AG10803 (cell line): ENCODE measurements around the gene AHRR.
"Not testable (repeated sequence)": the region's sequence is repeated elsewhere in the genome, so short reads cannot be mapped to it uniquely, and the experiment has no call there.

ENCODE experiments used
- DNase-seq: peaks from one replicate; pipeline ENCODE4 v3.0.0; 2010; ENCODE audit warnings: low read depth
- H3K4me3 ChIP-seq: 2 replicates; pipeline ENCODE4 v1.5.1; 2011; ENCODE audit warnings: mild to moderate bottlenecking, low read length, control low read depth
- TF ChIP-seq, protein P1 (sequence below): conservative IDR thresholded peaks from 2 replicates; pipeline ENCODE4 v1.5.1; 2011; ENCODE audit warnings: mild to moderate bottlenecking, low read length, control low read depth, inconsistent platforms

The AHRR gene

DNA sequence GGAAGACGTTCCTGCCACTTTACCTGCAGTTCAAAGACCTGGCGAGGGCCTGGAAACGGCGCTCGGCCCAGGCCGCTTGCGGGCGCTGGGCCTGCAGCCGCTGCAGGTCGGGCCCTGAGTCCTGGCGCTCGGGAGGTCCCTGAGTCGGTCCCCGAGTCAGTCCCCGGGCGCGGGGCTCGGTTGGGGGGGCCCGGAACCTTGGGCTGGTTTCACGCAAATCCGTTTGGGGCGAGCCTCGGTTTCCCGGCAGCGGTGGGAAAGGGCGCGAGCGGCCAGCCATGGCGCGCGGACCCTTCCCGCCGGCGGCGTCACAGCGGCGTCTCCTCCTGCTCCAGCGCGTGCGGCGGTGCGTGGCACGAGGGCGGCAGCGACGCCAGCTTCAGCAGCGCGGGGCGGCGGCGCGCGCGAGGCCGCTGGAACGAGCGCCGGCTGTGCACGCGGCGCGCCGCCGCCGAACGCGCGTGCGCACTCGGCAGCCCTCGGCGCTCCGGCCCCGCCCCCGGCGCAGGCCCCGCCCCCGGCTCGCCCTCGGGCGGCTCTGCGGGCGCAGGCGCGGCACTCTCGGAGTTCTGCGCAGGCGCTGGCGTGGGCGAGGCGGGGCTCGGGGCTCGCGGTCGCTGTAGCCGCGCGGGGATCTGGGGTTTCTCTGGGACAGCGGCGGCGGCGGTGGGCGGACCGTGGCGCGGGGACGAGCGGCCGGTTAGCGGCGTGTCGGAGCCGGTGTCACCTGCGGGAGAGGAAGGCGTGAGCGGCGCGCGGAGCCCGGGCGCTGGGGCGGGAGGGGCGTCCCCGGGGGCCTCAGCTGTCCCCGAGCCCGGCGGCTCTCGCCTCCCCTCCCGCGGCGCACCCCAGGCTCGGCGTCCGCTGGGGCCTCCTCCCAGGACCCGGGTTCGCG is 151.4 kb downstream of the AHRR start:
- peak; percentile 77 for DNase-seq
- H3K4me3 ChIP-seq: peak overlapping the region; percentile 73
- TF ChIP-seq, protein P1, sequence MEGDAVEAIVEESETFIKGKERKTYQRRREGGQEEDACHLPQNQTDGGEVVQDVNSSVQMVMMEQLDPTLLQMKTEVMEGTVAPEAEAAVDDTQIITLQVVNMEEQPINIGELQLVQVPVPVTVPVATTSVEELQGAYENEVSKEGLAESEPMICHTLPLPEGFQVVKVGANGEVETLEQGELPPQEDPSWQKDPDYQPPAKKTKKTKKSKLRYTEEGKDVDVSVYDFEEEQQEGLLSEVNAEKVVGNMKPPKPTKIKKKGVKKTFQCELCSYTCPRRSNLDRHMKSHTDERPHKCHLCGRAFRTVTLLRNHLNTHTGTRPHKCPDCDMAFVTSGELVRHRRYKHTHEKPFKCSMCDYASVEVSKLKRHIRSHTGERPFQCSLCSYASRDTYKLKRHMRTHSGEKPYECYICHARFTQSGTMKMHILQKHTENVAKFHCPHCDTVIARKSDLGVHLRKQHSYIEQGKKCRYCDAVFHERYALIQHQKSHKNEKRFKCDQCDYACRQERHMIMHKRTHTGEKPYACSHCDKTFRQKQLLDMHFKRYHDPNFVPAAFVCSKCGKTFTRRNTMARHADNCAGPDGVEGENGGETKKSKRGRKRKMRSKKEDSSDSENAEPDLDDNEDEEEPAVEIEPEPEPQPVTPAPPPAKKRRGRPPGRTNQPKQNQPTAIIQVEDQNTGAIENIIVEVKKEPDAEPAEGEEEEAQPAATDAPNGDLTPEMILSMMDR: no peak

DNA sequence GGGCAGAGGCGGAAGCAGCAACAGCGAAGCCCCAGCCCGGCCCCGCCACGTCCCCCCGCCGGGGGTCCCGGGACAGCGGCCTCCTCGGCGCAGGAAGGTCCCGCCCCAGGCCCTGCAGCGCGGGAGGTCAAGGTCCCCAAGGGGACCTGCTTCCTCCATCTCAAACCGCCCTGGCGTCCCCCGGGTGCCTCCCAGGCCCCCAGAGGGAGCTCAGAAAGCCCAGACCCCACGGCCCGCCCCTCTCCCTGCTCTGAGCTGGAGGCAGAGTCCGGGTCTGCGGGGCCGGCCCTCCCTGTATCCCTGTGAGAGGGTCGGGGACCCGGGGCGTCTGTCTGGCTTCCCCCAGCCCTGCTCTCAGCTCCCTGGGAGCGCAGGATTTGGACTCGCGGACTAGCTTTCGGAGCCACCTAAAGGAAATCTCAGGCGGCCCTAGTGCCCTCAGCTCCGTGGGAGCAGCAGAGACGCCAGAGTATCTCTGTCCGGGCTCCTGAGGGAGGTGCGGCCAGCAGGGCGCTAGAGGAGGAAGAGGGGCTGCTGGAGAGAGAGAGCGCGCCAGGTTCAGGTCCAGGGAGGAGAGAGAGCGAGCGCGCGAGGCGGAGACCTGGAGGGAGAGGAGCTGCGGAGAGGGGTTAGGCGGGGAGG is 152.2 kb downstream of the AHRR start:
- TF ChIP-seq, protein P1: no peak
- peak; percentile 25 for DNase-seq
- H3K4me3 ChIP-seq: peak overlapping the region; percentile 70

GRCh38 chr5:474232-474839 is 152.8 kb downstream of the AHRR start:
- not testable (repeated sequence) for DNase-seq
- H3K4me3 ChIP-seq: peak overlapping the region; percentile 70

GRCh38 chr5:474840-475661 is 153.5 kb downstream of the AHRR start:
- peak; percentile 9 for DNase-seq
- TF ChIP-seq, protein P1: no peak
- H3K4me3 ChIP-seq: peak overlapping the region; percentile 45

DNA sequence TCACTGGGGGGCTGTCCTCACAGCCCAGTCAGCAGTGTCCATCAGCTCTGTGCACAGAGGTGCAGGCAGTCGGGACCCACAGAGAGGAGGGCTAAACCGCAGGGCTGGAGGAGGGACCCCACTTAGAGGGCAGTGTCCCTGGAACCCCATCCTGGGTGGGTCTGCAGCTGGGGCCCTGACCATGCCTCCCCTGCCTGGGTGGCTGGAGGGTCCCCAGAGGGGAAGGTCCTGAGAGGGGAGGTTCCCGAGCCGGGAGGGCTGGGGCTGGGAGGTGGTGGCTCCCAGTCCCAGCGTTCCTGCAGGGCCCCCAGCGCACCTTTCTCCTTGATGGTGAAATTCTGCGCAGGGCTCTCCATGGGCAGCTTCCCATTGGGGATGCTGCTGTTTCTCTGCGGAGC is 154.2 kb downstream of the AHRR start:
- no peak overlapping the region for H3K4me3 ChIP-seq
- DNase-seq: no peak
- TF ChIP-seq, protein P1: no peak

- TF ChIP-seq, protein P1: no peak
- no peak overlapping the region for H3K4me3 ChIP-seq
Observed at GRCh38 chr5:476102-476813, 154.7 kb downstream of the AHRR start.

More at GRCh38 chr5:476102-476813, 154.7 kb downstream of the AHRR start:
- DNase-seq: no peak
